ENCODE results near the gene PRIMPOL.

DNA sequence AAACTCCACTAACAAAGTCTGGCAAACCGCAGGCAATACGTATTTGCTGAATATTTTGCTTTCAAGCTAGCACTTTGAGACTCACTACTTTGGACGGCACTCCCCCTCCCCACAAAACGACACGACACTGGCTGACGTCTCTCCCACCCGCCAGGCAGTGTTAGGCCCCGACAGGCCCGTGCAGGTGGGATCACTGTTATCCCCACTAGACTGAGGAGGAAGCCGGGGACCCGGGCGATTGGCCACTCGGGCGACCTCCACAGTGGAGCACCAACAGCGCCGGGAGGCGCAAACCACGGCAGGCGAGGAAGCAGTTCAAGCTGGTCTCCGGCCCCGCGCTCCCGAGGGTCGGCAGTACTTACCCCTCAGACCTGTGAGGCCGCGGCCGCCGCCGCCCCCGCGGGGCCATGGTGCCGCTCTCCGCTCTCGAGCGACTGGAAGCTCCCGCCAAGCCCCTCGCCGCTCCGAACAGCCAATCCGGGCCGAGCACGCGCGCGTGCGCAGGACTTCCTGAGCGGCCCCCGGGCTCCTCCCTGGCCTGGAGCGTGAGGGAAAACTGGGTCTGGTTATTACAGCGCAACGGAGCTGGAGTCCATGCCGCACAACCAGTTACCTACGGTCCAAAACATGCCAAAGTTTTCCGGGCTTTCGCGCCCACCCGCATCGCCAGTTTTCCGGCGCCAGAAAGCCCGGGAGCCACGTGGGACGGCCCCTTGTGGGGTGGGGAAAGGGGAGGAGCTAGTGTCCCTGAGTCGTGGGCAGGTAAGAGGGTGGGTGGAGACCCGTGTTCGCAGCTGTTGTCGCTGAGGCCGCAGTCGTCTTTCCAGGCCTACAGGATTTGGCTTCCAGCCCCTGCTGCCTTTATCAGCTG lies 84.4 kb downstream of the PRIMPOL start, which contains the start of gene CENPU:
- no peak for TF ChIP-seq EP300 (IDR thresholded peaks at IDR 0.05)
- TF ChIP-seq POLR2A (IDR thresholded peaks at IDR 0.05; ENCODE audit: low read depth), result peak; percentile 70
- peak in 1 of 3 experiments; percentile 41 for TF ChIP-seq CTCF (IDR thresholded peaks at IDR 0.05)

Data from esophagus muscularis mucosa (tissue), 4 donors.